GM18526 (cell line): ENCODE measurements around the gene IL1RAPL2.

ENCODE experiments used
- POLR2A ChIP-seq: IDR thresholded peaks from 3 replicates; pipeline ENCODE4 v1.6.1; 2011; ENCODE audit not compliant: insufficient read length; ENCODE audit errors: extremely low read depth

Gene IL1RAPL2

GRCh38 chrX:104662694-104663093 is 96.7 kb downstream of the IL1RAPL2 start:
- TF ChIP-seq POLR2A = no peak

GRCh38 chrX:104665691-104666090 is 99.7 kb downstream of the IL1RAPL2 start:
- no peak for TF ChIP-seq POLR2A

GRCh38 chrX:104668550-104668949 is 102.6 kb downstream of the IL1RAPL2 start:
- no peak for TF ChIP-seq POLR2A

GRCh38 chrX:104669063-104669462 is 103.1 kb downstream of the IL1RAPL2 start:
- no peak for TF ChIP-seq POLR2A

GRCh38 chrX:104670051-104670450 is 104.1 kb downstream of the IL1RAPL2 start:
- TF ChIP-seq POLR2A = no peak

GRCh38 chrX:104679175-104679574 is 113.2 kb downstream of the IL1RAPL2 start:
- TF ChIP-seq POLR2A = no peak

GRCh38 chrX:104681214-104681613 is 115.2 kb downstream of the IL1RAPL2 start:
- no peak for TF ChIP-seq POLR2A

- no peak for TF ChIP-seq POLR2A
Observed at GRCh38 chrX:104684077-104684476, 118.1 kb downstream of the IL1RAPL2 start.

- TF ChIP-seq POLR2A = no peak
Observed at GRCh38 chrX:104695593-104695992, 129.6 kb downstream of the IL1RAPL2 start.

GRCh38 chrX:104696667-104697066 is 130.7 kb downstream of the IL1RAPL2 start:
- TF ChIP-seq POLR2A = no peak

- TF ChIP-seq POLR2A = no peak
Observed at GRCh38 chrX:104697294-104697693, 131.3 kb downstream of the IL1RAPL2 start.

- TF ChIP-seq POLR2A = no peak
Observed at GRCh38 chrX:104707042-104707441, 141.0 kb downstream of the IL1RAPL2 start.

GRCh38 chrX:104707572-104707971 is 141.6 kb downstream of the IL1RAPL2 start:
- no peak for TF ChIP-seq POLR2A

GRCh38 chrX:104712515-104712914 is 146.5 kb downstream of the IL1RAPL2 start:
- TF ChIP-seq POLR2A = no peak

- TF ChIP-seq POLR2A = no peak
Observed at GRCh38 chrX:104721854-104722253, 155.9 kb downstream of the IL1RAPL2 start.

GRCh38 chrX:104728456-104728855 is 162.5 kb downstream of the IL1RAPL2 start:
- TF ChIP-seq POLR2A = no peak

GRCh38 chrX:104742355-104742754 is 176.4 kb downstream of the IL1RAPL2 start:
- TF ChIP-seq POLR2A = no peak

- no peak for TF ChIP-seq POLR2A
Observed at GRCh38 chrX:104745152-104745551, 179.2 kb downstream of the IL1RAPL2 start.
